ENCODE results near the gene CBX5. TPM values are rescaled to one million over a fixed set of nuclear protein-coding genes. Genes with fewer than 3 reads are reported as not detected.

CBX5 gene
- polyA plus RNA-seq, 1 of the 3 experiments (the other 2 are of a cell fraction): 11.6 TPM

GRCh38 chr12:54182981-54183380 lies 96.9 kb downstream of the CBX5 start:
- peaks cover 28% of the 10 kb centered on the region; the same call in 1 of the 2 replicates for H3K79me2 ChIP-seq (ENCODE audit: insufficient read depth)
- H3K27ac ChIP-seq (ENCODE audit: low read depth in 2 of 2, low read length in 1 of 2): no peak overlapping the region
- H3F3A ChIP-seq (replicated peaks; ENCODE audit: insufficient read depth): no peaks in the 10 kb centered on the region
- no peaks in the 10 kb centered on the region for H4K20me1 ChIP-seq (ENCODE audit: insufficient read depth)
- no peak for DNase-seq
- no peak overlapping the region for H3K4me2 ChIP-seq
- H3K36me3 ChIP-seq (replicated peaks in 1 of 2; ENCODE audit: control insufficient read depth in 1 of 2, insufficient read depth in 2 of 2, low read length in 1 of 2): peaks cover 7 to 23% of the 10 kb centered on the region in 2 experiments
- peaks cover 0 to 9% of the 10 kb centered on the region in 2 experiments; a peak in 1 of 4 replicates for H3K4me1 ChIP-seq (ENCODE audit: control insufficient read depth in 1 of 2, insufficient read depth in 2 of 2, low read depth in 1 of 2, low read length in 1 of 2)
- H3K9me3 ChIP-seq: no peaks in the 10 kb centered on the region
- no peak overlapping the region for H3K4me3 ChIP-seq (ENCODE audit: low read depth in 2 of 2, low read length in 1 of 2)
- TF ChIP-seq RCOR1 (IDR thresholded peaks at IDR 0.05; ENCODE audit: low read length): no peak
- TF ChIP-seq, protein P1, sequence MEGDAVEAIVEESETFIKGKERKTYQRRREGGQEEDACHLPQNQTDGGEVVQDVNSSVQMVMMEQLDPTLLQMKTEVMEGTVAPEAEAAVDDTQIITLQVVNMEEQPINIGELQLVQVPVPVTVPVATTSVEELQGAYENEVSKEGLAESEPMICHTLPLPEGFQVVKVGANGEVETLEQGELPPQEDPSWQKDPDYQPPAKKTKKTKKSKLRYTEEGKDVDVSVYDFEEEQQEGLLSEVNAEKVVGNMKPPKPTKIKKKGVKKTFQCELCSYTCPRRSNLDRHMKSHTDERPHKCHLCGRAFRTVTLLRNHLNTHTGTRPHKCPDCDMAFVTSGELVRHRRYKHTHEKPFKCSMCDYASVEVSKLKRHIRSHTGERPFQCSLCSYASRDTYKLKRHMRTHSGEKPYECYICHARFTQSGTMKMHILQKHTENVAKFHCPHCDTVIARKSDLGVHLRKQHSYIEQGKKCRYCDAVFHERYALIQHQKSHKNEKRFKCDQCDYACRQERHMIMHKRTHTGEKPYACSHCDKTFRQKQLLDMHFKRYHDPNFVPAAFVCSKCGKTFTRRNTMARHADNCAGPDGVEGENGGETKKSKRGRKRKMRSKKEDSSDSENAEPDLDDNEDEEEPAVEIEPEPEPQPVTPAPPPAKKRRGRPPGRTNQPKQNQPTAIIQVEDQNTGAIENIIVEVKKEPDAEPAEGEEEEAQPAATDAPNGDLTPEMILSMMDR (IDR thresholded peaks at IDR 0.05): no peak
- TF ChIP-seq MEF2A (IDR thresholded peaks at IDR 0.05; ENCODE audit: borderline replicate concordance, low read depth): no peak
- no peak for TF ChIP-seq NRF1 (IDR thresholded peaks at IDR 0.05; ENCODE audit: low read depth, low read length)
- no peak for TF ChIP-seq RAD21 (IDR thresholded peaks at IDR 0.05; ENCODE audit: low read length)
- TF ChIP-seq, protein P2, sequence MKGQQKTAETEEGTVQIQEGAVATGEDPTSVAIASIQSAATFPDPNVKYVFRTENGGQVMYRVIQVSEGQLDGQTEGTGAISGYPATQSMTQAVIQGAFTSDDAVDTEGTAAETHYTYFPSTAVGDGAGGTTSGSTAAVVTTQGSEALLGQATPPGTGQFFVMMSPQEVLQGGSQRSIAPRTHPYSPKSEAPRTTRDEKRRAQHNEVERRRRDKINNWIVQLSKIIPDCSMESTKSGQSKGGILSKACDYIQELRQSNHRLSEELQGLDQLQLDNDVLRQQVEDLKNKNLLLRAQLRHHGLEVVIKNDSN (IDR thresholded peaks at IDR 0.05; ENCODE audit: borderline replicate concordance, low read depth): no peak
- no peak for TF ChIP-seq GABPA (IDR thresholded peaks at IDR 0.05; ENCODE audit: low read depth)
- no peak for TF ChIP-seq YY1 (IDR thresholded peaks at IDR 0.05; ENCODE audit: low read depth)
- no peak for TF ChIP-seq JUND (IDR thresholded peaks at IDR 0.05)
- no peak for TF ChIP-seq NFIC (IDR thresholded peaks at IDR 0.05; ENCODE audit: borderline replicate concordance)
- TF ChIP-seq TAF1 (IDR thresholded peaks at IDR 0.05; ENCODE audit: borderline replicate concordance, low read depth, low read length): no peak
- TF ChIP-seq FOXJ3 (CRISPR knock-in tag; IDR thresholded peaks at IDR 0.05): no peak
- TF ChIP-seq EZH2phosphoT487 (IDR thresholded peaks at IDR 0.05; ENCODE audit: borderline replicate concordance, low read depth): no peak
- no peak for TF ChIP-seq POLR2AphosphoS5 (IDR thresholded peaks at IDR 0.05; ENCODE audit: low read depth, low read length)
- TF ChIP-seq TEAD4 (IDR thresholded peaks at IDR 0.05; ENCODE audit: borderline replicate concordance, insufficient read depth): no peak
- TF ChIP-seq, protein P3, sequence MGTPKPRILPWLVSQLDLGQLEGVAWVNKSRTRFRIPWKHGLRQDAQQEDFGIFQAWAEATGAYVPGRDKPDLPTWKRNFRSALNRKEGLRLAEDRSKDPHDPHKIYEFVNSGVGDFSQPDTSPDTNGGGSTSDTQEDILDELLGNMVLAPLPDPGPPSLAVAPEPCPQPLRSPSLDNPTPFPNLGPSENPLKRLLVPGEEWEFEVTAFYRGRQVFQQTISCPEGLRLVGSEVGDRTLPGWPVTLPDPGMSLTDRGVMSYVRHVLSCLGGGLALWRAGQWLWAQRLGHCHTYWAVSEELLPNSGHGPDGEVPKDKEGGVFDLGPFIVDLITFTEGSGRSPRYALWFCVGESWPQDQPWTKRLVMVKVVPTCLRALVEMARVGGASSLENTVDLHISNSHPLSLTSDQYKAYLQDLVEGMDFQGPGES (IDR thresholded peaks at IDR 0.05; ENCODE audit: low read depth, low read length): no peak
- TF ChIP-seq FOSL2 (IDR thresholded peaks at IDR 0.05; ENCODE audit: borderline replicate concordance, low read depth): no peak
- TF ChIP-seq MAX (IDR thresholded peaks at IDR 0.05; ENCODE audit: low read depth): no peak
- no peak for TF ChIP-seq RFX5 (IDR thresholded peaks at IDR 0.05; ENCODE audit: low read length)
- H3K9me2 ChIP-seq: no peaks in the 10 kb centered on the region
- 100% methylated on average over 5 of the region's 5 CpGs for WGBS (ENCODE audit: low lambda C conversion rate)
- CTCF ChIA-PET: interaction anchor here (0.8 to 7.9 kb wide), 4 partner anchors 9 to 151 kb away, joined by 3 to 53 read pairs (median 3); no protein-coding TSS in a partner anchor
- POLR2A ChIA-PET: no interaction called here
- no peaks in the 10 kb centered on the region for H3K27me3 ChIP-seq (ENCODE audit: insufficient read depth)
- H2AFZ ChIP-seq (ENCODE audit: low read depth): no peak overlapping the region
- H3K9ac ChIP-seq: no peak overlapping the region

Data from SK-N-SH (cell line).